ENCODE results near the gene VCAN. TPM values are rescaled to one million over a fixed set of nuclear protein-coding genes. Genes with fewer than 3 reads are reported as not detected.

The VCAN gene
- total and polyA plus RNA-seq, 2 experiments from 2014 or later: 133 to 404 TPM

DNA sequence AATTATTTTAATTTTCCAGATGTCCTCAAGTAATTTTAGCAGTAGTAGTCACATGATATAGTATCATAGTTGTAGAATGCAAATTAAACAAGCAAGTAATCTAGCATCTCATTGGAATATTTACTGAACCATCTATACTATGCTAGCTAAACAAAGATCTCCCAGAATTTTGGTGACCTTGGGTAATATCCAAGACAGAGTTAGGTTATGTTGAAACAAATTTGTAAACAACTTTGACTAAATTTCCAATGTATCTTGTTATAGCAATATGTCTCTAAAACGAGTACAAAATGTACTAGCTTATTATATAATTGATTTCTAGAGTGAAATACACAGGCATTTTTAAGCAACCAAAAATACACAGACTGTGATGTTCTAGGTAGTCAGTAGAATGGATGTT, 41.5 kb downstream of the VCAN start (continued):
- TF ChIP-seq, protein P1, sequence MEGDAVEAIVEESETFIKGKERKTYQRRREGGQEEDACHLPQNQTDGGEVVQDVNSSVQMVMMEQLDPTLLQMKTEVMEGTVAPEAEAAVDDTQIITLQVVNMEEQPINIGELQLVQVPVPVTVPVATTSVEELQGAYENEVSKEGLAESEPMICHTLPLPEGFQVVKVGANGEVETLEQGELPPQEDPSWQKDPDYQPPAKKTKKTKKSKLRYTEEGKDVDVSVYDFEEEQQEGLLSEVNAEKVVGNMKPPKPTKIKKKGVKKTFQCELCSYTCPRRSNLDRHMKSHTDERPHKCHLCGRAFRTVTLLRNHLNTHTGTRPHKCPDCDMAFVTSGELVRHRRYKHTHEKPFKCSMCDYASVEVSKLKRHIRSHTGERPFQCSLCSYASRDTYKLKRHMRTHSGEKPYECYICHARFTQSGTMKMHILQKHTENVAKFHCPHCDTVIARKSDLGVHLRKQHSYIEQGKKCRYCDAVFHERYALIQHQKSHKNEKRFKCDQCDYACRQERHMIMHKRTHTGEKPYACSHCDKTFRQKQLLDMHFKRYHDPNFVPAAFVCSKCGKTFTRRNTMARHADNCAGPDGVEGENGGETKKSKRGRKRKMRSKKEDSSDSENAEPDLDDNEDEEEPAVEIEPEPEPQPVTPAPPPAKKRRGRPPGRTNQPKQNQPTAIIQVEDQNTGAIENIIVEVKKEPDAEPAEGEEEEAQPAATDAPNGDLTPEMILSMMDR (conservative IDR thresholded peaks at IDR 0.05; ENCODE audit: low read depth in 2 of 2): no peak
- TF ChIP-seq REST (IDR thresholded peaks at IDR 0.05; ENCODE audit: unreplicated experiment) (no peak), ETS1 (IDR thresholded peaks at IDR 0.05) (no peak), NANOG (IDR thresholded peaks at IDR 0.05; ENCODE audit: borderline replicate concordance) (no peak)

GRCh38 chr5:83513491-83513890, 41.9 kb downstream of the VCAN start:
- Histone ChIP-seq H3F3A (replicated peaks; ENCODE audit: low read depth) (no peaks in the 10 kb centered on the region), H3K27ac (ENCODE audit: low read depth) (no peak overlapping the region), H3K4me3 (no peak overlapping the region), H3K9me2 (ENCODE audit: insufficient read depth) (no peaks in the 10 kb centered on the region), H3K79me2 (replicated peaks; ENCODE audit: insufficient read depth) (peaks cover 18% of the 10 kb centered on the region), H3K36me3 (ENCODE audit: insufficient read depth) (peaks cover 23% of the 10 kb centered on the region; the same call in 1 of the 2 replicates), H2AFZ (no peak overlapping the region), H3K4me2 (no peak overlapping the region), H3K4me1 (ENCODE audit: insufficient read depth) (no peaks in the 10 kb centered on the region), H4K20me1 (replicated peaks; ENCODE audit: insufficient read depth) (no peaks in the 10 kb centered on the region; the same call in 1 of the 2 replicates), H3K27me3 (ENCODE audit: insufficient read depth) (no peaks in the 10 kb centered on the region)
- DNase-seq (ENCODE audit: low spot score) (no peak), ATAC-seq (no peak)
- Mint-ChIP-seq H3K9me3 (no peaks in the 10 kb centered on the region), H3K4me3 (no peak overlapping the region), H3K27me3 (ENCODE audit: insufficient read depth, low read depth, poor library complexity) (peaks cover 3% of the 10 kb centered on the region), H3K27ac (no peak overlapping the region), H3K36me3 (ENCODE audit: low read depth) (peaks cover 51% of the 10 kb centered on the region), H3K4me1 (peaks cover 5% of the 10 kb centered on the region)
- TF ChIP-seq ZNF114 (CRISPR knock-in tag; IDR thresholded peaks at IDR 0.05) (no peak), EZH2phosphoT487 (IDR thresholded peaks at IDR 0.05; ENCODE audit: unreplicated experiment) (no peak), STAT1 (IDR thresholded peaks at IDR 0.05; ENCODE audit: unreplicated experiment) (no peak), EZH2 (IDR thresholded peaks at IDR 0.05; ENCODE audit: low read depth, unreplicated experiment) (no peak), ETS1 (IDR thresholded peaks at IDR 0.05) (no peak), ZNF331 (CRISPR knock-in tag; IDR thresholded peaks at IDR 0.05; ENCODE audit: low read depth) (no peak)
- TF ChIP-seq, protein P1 (conservative IDR thresholded peaks at IDR 0.05; ENCODE audit: low read depth in 2 of 2): no peak

Data from GM23338 (cell line).